Nephron progenitor cell (in vitro differentiated cells): ENCODE results near the gene CCL8.

Experiments
- DNase-seq: peaks from one replicate; pipeline ENCODE4 v3.0.0; 2021
- H3K27ac Mint-ChIP-seq: 2 replicates; pipeline ENCODE4 v1.8.0; 2021; ENCODE audit warnings: mild to moderate bottlenecking, moderate library complexity, mixed read lengths
- H3K27me3 Mint-ChIP-seq: 2 replicates; pipeline ENCODE4 v1.8.0; 2021; ENCODE audit warnings: mild to moderate bottlenecking, low read depth, mixed read lengths; ENCODE audit not compliant: poor library complexity
- H3K36me3 Mint-ChIP-seq: 2 replicates; pipeline ENCODE4 v1.8.0; 2021; ENCODE audit warnings: low read depth, mixed read lengths
- H3K4me1 Mint-ChIP-seq: 2 replicates; pipeline ENCODE4 v1.8.0; 2021; ENCODE audit warnings: mixed read lengths
- H3K4me3 Mint-ChIP-seq: 2 replicates; pipeline ENCODE4 v1.8.0; 2021; ENCODE audit warnings: mild to moderate bottlenecking, moderate library complexity, mixed read lengths
- H3K9me3 Mint-ChIP-seq: 2 replicates; pipeline ENCODE4 v1.8.0; 2021; ENCODE audit warnings: mild to moderate bottlenecking, moderate library complexity, mixed read lengths
- CTCF ChIP-seq: fragments of 200-600 bp; sonication (generic); IDR thresholded peaks from 2 replicates; pipeline ENCODE4 v1.5.0; 2021; ENCODE audit warnings: antibody characterized with exemption

The CCL8 gene

GRCh38 chr17:34339138-34339770, 20.0 kb downstream of the CCL8 start:
- H3K4me3 Mint-ChIP-seq: no peak overlapping the region

GRCh38 chr17:34341916-34342315, 22.7 kb downstream of the CCL8 start:
- DNase-seq: no peak
- H3K27me3 Mint-ChIP-seq: peaks cover 4% of the 10 kb centered on the region
- H3K4me3 Mint-ChIP-seq: no peak overlapping the region
- peaks cover 2% of the 10 kb centered on the region for H3K9me3 Mint-ChIP-seq
- no peak overlapping the region for H3K27ac Mint-ChIP-seq
- H3K4me1 Mint-ChIP-seq: no peaks in the 10 kb centered on the region
- H3K36me3 Mint-ChIP-seq: no peaks in the 10 kb centered on the region
- no peak for TF ChIP-seq CTCF

More at GRCh38 chr17:34339138-34339770, 20.0 kb downstream of the CCL8 start:
- no peak for DNase-seq
- no peaks in the 10 kb centered on the region for H3K36me3 Mint-ChIP-seq
- H3K27me3 Mint-ChIP-seq: peaks cover 4% of the 10 kb centered on the region
- peaks cover 20% of the 10 kb centered on the region for H3K9me3 Mint-ChIP-seq
- no peak overlapping the region for H3K27ac Mint-ChIP-seq
- H3K4me1 Mint-ChIP-seq: no peaks in the 10 kb centered on the region
- no peak for TF ChIP-seq CTCF

GRCh38 chr17:34347063-34347462, 27.8 kb downstream of the CCL8 start:
- TF ChIP-seq CTCF: no peak
- Mint-ChIP-seq H3K27me3 (no peaks in the 10 kb centered on the region), H3K4me1 (no peaks in the 10 kb centered on the region), H3K9me3 (no peaks in the 10 kb centered on the region), H3K4me3 (no peak overlapping the region), H3K36me3 (no peaks in the 10 kb centered on the region), H3K27ac (no peak overlapping the region)
- no peak for DNase-seq

- Mint-ChIP-seq H3K36me3 (no peaks in the 10 kb centered on the region), H3K9me3 (peaks cover 7% of the 10 kb centered on the region), H3K4me3 (no peak overlapping the region), H3K27me3 (no peaks in the 10 kb centered on the region), H3K27ac (no peak overlapping the region), H3K4me1 (no peaks in the 10 kb centered on the region)
- no peak for TF ChIP-seq CTCF
- DNase-seq: no peak
Observed at GRCh38 chr17:34349751-34350150, 30.5 kb downstream of the CCL8 start.

GRCh38 chr17:34351096-34351495, 31.9 kb downstream of the CCL8 start:
- no peak overlapping the region for H3K27ac Mint-ChIP-seq
- peaks cover 7% of the 10 kb centered on the region for H3K9me3 Mint-ChIP-seq
- TF ChIP-seq CTCF: no peak
- no peaks in the 10 kb centered on the region for H3K4me1 Mint-ChIP-seq
- H3K27me3 Mint-ChIP-seq: no peaks in the 10 kb centered on the region
- no peak for DNase-seq
- H3K4me3 Mint-ChIP-seq: no peak overlapping the region
- H3K36me3 Mint-ChIP-seq: no peaks in the 10 kb centered on the region

- Mint-ChIP-seq H3K36me3 (no peaks in the 10 kb centered on the region), H3K4me1 (no peaks in the 10 kb centered on the region), H3K27ac (no peak overlapping the region), H3K27me3 (no peaks in the 10 kb centered on the region), H3K9me3 (peaks cover 7% of the 10 kb centered on the region), H3K4me3 (no peak overlapping the region)
- DNase-seq: no peak
- TF ChIP-seq CTCF: no peak
Observed at GRCh38 chr17:34352191-34352590, 33.0 kb downstream of the CCL8 start.
